ENCODE data around the gene PSMD13. TPM values are rescaled to one million over a fixed set of nuclear protein-coding genes. Genes with fewer than 3 reads are reported as not detected.
"Not testable (repeated sequence)": the region's sequence is repeated elsewhere in the genome, so short reads cannot be mapped to it uniquely, and the experiment has no call there.

PSMD13 gene
- total RNA-seq, 1 donor from 2014 or later = 81.8 TPM

DNA sequence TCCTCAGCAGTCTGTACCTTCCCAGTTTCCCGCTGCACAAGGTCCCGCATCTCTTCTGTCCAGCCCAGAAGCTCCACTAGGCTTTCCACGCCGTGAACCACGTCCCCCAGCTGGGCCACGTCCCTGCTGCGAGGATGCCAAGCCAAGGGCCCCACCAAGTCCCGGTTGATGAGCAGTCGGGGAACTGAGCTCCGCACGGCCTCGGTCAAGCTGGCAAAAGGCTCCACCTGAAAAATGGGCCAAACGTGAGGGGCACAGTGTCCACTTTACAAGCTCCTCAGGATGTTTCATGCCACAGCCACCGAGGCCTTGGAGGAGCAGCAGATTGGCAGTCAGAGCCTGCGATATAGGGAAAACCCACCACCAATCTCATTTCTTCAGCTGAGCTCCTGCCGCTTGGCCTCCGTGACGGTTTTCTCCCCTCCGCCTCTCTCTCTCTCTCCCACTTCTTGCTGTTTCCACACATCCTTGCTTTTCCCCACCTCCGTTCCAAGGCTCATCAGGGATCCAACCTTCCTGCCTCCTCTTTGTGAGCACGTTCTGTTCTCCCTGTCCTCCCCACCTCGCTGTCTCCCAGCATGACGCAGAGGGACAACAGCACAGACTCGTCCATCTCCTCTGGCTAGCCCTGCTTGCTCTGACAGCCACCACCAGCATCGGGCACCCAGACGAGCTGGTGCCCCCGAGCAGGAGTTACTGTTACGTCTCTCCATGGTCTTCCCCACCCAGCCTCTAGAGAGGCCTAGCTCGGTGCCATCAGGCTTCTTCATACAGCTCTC lies 17.8 kb upstream of the PSMD13 start:
- no peak for ATAC-seq

DNA sequence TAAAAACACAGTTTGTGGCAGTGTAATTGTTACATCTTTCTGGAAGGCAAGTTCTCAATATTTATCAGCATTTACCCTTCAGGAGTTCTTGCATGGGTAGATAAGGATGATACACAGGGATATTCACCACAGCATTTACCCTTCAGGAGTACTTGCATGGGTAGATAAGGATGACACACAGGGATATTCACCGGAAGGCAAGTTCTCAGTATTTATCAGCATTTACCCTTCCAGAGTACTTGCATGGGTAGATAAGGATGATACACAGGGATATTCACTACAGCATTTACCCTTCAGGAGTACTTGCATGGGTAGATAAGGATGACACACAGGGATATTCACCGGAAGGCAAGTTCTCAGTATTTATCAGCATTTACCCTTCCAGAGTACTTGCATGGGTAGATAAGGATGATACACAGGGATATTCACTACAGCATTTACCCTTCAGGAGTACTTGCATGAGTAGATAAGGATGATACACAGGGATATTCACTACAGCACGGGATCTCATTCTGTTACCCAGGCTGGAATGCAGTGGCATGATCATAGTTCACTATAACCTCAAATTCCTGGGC lies 16.0 kb upstream of the PSMD13 start:
- not testable (repeated sequence) for ATAC-seq

DNA sequence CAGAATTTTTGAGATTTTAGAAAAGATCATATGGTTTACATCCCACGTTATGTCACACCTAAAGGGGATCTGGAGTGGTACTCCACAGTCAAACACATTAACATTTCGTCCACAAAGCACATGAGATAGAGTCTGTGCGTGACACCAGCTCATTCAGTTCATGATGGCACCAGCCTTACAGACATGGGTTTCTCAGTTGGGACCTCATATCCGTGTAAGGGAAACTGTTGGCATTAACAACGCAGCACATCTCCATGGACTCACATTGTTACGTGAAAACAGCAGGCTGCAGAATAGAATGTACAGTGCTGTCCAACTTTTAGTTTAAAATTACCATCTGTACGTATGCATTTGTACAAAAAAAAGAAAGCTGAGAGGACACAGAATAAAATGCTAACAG lies 15.2 kb upstream of the PSMD13 start:
- ATAC-seq = no peak

DNA sequence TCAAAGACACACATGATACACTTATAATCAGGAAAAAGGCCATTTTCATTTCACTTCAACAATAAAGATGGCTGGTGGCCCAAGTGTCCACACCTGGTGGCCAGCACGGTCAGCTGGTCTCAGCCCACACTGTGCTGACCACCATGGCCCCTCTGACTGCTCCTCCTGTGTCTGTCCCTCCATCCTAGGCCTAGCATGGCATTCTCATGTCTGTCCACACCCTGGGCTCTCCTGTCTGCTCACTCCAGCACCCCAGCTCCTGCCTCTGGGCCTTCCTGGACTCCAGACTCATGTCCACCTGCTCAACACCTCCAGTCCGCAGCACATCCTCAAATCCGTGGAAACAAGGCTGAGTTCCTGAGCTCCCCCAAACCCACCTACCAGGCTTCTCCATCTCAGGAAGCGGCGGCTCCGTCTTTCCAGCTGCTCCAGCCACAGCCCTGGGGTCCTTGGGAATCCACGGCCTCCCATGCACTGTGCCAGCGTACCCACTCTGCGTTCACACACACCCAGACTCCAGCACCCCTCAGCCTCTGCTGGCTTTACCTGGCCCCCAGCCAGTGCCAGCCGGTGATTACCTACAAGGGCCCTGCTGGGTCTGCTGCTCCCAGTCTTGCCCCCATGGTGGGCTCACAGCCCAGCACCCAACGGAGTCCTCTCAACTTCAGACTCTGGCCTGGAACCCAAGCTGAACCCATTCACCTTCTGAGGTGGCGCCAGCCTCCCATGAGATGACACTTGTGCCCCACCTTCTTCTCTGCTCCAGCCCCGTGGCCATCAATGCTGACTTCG lies 14.6 kb upstream of the PSMD13 start:
- ATAC-seq = no peak

DNA sequence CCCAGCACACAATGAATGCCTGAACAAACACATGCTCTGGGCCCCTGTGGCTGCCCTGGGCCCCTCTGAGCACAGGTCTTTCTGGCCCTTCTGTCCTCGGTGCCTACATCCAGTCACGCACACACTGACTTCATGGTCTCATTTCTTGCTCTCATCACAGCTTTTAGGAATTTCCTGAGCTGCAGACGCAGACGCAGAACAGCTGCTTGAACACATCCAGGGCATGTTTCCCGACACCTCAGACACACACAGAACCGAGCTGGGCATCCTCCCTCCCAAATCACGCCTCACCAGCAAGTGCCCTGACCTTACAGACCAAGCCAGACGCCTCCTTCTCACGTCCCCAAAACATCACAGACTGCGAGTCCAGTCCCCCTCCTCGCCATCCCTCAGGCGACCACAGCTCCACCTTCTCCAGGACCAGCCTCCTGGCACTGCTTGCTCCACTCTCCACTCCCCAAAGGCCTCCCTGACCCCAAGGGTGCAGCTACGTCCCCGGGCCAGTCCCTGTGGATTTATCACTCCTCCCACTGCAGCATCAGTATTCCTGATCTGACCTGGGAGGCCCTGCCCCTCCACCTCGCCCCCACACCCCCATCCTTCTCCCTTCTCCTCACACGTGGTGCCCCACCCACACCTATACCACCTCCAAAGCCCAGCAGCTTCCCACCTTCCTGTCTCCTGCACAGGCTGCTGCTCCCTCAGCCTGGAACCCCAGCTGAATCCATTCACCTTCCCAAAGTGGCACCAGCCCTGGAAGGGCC lies 13.6 kb upstream of the PSMD13 start:
- peak; percentile 24 for ATAC-seq

DNA sequence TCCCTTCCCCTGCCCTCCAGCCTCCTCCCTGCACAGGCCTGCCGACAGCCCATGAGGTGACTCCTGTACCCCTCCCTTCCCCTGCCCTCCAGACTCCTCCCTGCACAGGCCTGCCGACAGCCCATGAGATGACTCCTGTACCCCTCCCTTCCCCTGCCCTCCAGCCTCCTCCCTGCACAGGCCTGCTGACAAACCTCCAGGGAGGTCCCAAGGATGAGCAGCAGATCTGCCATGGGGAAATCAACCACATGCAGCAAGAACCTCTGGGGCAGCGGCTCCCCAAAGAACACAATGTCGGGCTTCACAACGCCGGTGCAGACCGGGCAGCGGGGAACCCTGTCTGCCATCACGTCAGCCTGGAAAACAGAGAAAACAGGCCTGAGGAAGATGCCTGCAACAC lies 12.9 kb upstream of the PSMD13 start:
- ATAC-seq = no peak

DNA sequence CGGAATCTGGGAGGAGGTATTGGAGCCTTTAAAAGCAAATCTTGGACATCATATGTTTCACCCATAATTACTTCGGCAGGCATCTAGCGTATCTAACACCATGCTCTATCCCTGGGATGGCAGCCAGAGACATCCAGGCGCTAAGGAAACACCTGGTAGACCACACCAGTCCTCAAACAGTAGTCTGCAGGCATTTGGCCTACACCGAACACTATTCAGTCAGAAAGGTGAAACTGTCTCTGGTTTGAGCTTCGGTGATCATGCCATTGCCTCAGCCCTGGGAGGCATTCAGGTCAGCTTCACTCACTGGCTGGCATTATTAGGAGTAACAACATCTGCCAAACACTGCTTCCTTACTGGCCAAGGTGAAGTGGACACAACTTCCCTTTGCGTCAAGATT lies 12.4 kb upstream of the PSMD13 start:
- no peak for ATAC-seq

DNA sequence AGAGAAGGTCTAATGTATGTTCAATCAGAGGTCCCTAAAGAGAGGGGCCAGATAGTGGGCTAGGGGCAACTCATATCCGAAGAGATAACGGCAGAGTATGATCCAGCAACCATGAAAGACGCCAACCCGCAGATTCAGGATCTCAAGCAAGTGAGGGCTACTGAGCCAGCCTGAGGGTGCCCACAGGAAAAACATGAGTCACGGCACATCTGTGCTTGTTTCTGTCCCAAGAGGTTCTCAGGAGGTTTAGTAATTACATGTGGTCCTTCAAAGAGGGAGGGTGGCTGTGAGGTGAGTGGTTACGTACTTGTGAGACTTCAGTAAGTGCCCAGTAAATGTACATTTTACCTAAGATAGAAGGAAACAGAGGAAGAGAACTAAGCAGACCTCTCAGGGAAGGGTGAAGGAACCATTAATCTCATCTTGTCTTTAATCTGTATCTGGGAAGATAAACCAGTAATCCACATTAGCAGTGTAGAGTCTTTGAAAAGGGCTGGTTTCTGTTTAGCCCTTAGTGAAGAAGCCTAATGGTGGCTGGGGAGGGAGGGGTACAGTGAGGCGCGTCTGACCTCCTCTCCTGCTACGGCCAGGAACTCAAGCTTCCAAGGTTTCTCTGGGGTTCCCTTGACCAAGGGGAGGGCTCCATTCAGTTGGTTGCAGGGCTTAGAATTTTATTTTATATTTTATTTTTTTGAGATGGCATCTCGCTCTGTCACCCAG lies 10.9 kb upstream of the PSMD13 start:
- no peak for ATAC-seq

DNA sequence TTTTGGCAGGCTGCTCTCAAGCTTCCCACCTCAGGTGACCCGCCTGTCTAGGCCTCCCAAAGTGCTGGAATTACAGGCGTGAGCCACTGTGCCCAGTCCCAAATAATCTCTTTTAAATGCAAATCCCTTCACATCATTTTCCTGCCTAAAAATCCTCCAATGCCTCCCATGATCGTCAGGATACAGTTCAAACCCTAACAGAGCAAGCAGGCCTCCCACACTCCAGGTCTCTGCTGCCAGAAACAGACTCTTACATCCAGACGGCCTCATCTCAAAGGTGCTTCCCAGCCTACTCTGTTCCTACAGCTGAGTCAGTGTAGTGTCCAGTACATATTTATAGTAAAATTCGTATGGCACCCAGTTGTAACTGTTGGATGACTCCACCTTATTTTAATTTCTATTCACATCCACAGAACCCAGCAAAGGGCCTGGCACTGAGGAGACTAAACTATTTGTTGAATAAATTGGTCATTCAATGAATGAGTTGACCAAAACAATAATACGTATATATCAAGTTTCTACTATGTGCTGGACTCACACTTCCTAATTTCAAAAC lies 8.9 kb upstream of the PSMD13 start:
- no peak for ATAC-seq

DNA sequence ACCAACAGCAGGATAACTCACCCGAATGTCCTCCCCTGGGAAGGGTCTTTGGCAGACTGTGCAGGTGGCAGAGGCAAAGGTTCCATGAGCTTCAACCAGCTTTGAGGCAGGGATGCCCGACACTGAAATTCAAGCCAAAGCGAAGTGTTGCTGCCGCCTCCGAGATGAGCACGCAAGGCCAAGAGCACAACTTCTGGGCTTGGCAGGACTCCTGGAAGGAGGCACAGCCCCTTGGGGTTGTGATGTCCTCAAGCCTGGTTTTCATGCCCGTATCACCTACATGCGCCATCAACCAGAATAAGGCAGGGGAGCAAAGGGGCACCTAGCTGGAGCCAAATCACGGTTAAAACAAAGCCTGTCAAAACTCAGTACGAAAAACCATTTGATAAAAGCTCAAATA lies 6.3 kb upstream of the PSMD13 start:
- ATAC-seq = no peak

DNA sequence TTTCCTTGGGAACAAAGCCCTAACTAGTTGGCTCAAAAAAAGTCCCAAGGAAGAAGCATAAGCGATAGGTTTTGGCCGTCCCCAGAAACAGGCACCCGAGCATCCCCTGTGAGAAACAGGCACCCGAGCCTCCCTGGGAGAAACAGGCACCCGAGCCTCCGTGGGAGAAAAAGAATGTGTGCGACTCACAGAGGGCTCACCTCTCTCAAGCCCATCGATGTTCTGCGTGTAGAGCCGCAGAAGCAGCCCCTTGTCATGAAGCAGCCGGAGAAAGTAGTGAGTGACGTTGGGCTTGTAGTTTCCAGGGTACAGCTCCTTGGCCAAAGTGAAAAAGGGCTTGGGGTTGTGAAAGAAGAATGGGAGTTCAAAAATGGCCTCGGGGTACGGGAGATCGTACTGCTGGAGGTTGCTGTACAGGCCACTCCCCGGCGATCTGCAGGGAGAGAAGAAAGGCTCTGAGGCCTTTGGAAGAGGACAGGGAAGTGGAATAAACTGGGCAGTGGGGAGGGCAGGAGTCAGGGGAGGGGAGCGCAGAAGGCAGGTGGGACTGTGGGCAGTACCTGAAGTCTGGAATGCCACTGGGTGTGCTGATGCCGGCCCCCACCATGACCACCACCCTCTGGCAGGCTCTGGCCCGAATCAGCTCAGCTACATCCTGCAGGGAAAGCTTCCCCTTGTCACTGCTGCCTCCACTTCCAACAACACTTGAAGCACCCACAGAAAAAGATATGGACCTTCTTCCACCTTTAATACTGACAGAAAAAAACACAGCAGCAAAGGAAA lies 3.8 kb upstream of the PSMD13 start:
- no peak for ATAC-seq

DNA sequence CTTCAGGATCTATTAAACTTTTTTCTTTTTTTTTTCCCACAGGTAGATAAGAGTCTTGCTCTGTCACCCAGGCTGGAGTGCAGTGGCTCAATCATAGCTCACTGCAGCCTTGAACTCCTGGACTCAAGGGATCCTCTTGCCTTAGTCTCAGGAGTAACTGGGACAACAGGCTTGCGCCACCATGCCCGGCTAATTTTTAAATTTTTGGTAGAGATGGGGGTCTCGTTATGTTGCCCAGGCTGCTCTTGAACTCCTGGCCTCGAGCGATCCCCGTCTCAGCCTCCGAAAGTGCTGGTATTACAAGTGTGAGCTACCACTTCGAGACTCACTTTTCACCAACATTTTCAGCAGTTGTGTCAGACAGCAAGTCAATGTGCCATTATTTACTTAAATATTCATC lies 1.6 kb upstream of the PSMD13 start:
- no peak for ATAC-seq

DNA sequence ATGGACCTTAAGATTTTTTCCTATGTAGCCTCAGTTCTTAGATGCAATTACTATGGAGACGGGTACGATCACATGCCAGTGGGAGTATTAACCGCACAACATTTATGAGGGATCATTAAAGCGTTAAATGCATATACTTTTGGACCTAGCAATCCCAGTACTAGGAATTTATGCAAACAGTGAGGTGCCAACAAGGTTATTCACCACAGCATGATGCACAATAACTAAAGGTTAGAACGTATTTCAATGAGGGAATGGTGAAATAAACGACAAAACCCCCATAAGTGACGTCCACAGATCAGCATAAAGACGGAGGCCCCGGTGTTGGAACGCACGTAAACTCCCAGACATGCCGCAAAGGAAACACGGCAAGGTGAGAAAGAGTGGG lies 1.2 kb upstream of the PSMD13 start:
- peak; percentile 14 for ATAC-seq

DNA sequence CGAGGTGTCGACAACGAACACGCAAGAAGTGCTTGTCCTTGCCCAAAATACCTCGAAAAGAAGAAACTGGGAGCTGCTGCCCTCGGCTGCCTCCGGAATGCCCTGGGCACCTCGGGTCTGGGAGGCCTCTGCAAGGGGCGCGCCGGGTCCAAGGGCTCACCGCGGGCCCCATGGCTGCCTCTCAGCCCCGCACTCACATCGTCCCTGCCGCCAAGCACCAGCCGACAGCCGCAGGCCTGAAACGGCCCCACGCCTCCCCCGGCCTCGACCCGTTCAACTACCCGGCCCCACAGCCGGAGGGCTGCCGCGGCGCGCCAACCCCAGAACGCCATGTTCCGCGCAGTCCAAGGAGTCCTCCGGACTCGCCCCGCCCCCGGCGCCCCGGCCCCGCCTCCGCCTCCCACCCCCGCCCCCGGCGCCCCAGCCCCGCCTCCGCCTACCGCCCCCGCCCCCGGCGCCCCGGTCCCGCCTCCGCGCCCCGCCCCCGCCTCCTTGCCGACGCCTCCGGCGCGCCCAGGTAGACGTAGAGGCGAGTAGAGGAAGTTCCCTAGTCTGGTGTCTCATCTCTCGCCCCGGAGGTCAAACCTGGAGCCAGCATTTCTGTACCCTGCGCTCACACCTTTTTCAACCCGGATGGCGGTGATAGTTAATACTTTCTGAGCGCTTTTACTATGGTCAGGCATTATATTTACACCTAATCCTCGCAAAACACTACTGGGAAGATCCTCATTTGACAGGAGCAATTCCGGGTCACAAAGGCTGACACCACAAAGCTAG lies 591 bp upstream of the PSMD13 start, which contains the start of gene SIRT3:
Gene SIRT3, minus strand, starts transcription at position 346 of the 777 bp plus-strand sequence. Its CDS starts 14 bp downstream, at position 332.
- peak; percentile 95 for ATAC-seq

DNA sequence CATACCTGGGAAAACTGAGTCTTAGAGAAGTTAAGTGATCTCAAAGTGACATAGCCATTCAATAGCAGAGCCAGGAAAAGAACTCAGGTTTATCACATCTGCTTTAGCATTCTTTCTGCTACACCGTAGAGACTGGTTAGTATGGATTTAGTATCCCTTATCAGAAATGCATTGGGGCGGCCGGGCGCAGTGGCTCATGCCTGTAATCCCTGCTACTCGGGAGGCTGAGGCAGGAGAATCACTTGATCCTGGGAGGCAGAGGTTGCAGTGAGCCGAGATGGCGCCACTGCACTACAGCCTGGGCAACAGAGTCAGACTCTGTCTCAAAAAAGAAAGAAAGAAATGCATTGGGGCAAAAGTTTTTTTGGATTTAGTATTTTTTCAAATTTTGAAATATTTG lies 1.6 kb downstream of the PSMD13 start:
- ATAC-seq = not testable (repeated sequence)

DNA sequence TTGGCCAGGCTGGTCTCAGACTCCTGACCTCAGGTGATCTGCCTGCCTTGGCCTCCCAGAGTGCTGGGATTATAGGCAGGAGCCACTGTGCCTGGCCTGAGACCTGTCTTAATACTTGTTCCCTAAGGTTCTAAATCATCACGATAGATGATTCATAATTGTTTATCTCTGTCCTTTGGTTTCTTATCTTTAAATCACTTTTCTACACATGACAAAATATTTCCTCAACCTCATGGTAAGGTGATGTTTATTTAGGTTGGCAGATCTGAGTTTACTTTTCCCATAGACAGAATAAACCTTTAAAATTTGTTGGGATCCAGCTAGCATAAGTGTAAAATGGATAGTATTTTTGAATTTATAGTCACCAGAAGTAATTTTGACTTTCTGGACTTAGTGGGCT lies 3.5 kb downstream of the PSMD13 start:
- no peak for ATAC-seq

DNA sequence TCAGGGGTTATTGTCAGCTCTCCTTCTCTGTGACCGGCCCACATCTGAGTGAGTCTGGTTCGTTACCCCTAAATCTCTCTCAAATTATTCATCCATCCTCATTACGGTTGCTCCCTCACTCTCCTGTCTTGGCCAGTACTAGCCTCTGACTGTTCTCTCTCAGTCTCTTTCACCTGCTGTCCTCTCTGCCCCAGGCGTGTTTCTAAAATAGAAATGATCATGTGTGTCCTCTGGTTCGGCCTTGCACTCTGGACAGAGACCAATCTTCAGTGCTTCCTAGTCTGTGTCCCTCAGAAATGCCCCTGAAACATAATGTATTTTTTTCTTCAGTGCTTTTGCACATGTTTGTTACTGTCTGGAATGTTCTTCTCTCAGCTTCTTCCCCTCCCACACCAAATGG lies 4.9 kb downstream of the PSMD13 start:
- ATAC-seq = no peak

DNA sequence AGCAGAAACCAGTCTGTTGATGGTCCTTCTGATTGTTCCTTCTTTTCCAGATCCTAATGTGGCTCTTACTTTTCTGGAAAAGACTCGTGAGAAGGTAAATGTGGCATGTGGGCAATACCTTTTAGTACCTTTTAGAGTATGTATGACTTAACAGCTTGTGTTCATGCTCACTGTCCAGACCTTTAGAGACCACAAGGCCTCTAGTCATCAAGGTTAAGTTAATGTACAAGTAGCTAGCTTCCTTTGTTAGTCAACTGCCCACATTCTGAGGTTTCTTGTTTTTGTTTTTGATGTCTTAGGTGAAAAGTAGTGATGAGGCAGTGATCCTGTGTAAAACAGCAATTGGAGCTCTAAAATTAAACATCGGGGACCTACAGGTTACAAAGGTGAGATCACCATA lies 7.6 kb downstream of the PSMD13 start:
- no peak for ATAC-seq

DNA sequence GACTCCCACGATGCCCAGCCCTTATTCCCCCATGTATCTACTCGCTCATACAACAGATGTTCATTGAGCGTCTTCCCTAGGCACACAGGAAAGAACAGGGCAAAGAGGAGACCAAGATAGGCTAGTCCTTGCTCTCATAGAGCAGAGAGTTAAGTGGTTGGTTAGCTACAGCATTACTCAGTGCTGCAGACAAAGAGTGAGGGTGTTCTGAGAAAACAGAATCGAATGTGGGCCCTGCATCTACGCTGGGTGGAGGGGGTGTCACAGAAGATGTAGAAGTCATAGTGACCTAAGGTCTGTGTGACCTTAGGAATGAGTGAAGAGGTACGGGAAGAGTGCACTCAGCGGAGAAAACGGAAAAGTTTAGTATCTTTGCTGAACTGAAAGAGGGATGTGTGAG lies 12.3 kb downstream of the PSMD13 start:
- no peak for ATAC-seq

DNA sequence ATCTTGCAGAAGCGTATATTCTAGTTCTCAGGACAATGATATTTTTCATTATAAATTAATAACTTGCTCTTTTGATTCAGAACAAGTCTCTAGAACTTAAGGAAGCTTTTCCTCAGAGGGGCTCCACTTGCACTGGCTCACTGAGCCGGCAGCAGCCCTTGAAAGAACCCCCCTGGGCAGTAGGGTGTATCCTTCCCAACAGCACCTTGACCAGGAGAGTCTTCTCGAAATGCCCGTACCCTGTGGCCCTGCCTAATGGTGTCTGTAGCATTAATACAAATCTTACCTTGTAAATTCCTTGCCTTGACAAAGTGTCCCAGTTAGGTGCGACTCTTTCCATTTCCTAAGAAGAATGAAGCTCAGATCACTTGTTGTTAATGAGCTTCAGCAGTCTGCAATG lies 13.5 kb downstream of the PSMD13 start:
- ATAC-seq = no peak

Measured in esophagus mucosa (tissue), 1 donor.